Uterus (tissue), 2 donors: ENCODE results near the gene PRKCE.

Experiments
- CTCF ChIP-seq, 4 experiments: fragments of 200-600 bp in 2 of 4; fragments of 450-650 bp in 2 of 4; sonication (generic) in 2 of 4; IDR thresholded peaks; one replicate each; pipeline ENCODE4 v1.5.1; 2016 to 2019; ENCODE audit warnings: antibody characterized with exemption in 4 of 4, mild to moderate bottlenecking in 2 of 4, moderate library complexity in 1 of 4
- POLR2A ChIP-seq, 2 donors: fragments of 450-650 bp; IDR thresholded peaks; one replicate each; pipeline ENCODE4 v1.6.1; 2016; ENCODE audit warnings: antibody characterized with exemption in 2 of 2, mild to moderate bottlenecking in 1 of 2, moderate library complexity in 1 of 2

GRCh38 chr2:46101557-46102220 is 450.2 kb downstream of the PRKCE start:
- TF ChIP-seq POLR2A (IDR thresholded peaks at IDR 0.05) (no peak), CTCF (IDR thresholded peaks at IDR 0.05) (no peak)
